Dedifferentiated amniotic fluid mesenchymal stem cell (primary cell): ENCODE results near the gene KIF23.

Experiments
- DNase-seq: peaks from one replicate; pipeline ENCODE4 v3.0.0-alpha.2; 2016; ENCODE audit errors: extremely low spot score

KIF23 gene

GRCh38 chr15:69465253-69465652, 51.1 kb downstream of the KIF23 start:
- DNase-seq: no peak

DNA sequence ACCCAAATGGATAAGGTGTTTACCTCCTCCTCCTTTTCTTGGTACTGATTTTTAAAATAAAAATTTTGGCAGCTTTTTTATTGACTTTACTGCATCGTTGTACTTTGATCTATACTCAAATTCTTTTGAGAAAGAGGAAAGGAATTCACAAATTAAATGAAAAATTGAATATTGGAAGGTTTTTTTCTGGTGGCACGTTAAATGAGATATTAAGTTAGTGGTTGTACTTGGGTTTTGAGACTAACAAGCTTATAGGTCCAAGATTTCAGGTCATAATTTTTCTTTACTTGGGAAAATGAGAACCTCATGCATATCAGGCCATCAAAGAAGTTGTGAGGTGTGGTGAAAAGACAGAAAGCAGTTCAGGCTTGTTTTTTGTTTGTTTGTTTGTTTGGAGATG, 52.6 kb downstream of the KIF23 start:
- DNase-seq: no peak

DNA sequence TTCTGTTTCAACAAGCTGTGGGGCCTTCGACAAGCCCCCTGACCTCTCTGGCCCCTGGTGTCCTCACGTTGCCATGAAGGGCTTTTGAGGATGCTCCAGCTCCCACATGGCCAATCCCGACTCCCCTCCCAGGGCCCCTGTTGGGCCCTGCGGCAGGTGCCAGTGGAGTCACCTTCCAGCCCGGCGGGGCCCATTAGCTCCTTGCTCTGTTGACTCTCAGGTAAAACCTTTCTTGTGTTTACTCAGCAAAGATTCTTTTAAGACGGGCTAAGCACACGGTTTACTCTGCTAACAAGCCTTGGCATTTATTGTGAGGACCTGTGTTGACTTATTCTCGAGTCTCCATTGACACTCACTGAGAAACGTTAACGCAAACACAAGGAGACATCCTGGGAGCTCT, 53.5 kb downstream of the KIF23 start:
- no peak for DNase-seq

DNA sequence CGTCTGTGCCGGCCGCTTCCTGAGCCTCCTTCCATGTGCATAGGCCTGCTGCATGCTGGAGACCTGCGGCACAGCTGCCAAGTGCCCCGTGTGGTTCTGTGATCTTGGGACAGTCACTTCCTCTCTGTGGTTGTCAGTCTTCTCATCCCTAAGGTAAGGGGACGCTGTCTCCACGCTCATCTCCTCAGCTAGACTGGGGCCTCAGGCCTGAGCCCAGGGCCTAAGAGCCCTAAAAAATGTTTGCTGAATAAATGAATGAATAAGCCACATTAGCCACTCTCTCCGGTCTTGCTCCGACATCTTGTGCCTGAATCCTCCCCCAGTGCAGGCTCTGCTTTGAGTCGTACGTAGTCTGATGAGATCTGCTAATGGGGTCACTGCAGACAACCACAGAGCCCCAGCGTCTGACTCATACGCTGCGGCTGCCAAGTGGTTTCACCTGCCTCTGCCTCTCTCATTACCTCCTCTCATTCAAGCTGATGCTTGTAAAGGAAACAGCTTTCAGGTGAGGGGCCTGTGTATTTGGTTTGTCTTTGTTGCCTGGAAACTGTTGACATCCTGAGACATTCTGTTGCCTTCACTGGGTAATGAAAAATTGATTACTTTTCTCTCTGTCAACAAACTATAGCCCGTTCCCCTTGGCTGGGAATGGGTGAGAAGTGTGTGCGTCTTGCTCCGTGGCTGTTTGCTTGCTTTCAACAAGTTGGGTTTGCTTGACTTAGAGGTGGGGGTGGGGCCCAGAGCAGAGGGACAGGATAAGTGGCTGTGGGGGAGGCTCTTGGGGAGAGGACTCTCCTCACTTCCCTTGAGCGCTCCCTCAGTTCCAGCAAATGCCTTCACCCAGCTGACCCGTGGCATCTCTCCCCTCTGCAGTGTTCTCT, 54.3 kb downstream of the KIF23 start:
- DNase-seq: no peak

DNA sequence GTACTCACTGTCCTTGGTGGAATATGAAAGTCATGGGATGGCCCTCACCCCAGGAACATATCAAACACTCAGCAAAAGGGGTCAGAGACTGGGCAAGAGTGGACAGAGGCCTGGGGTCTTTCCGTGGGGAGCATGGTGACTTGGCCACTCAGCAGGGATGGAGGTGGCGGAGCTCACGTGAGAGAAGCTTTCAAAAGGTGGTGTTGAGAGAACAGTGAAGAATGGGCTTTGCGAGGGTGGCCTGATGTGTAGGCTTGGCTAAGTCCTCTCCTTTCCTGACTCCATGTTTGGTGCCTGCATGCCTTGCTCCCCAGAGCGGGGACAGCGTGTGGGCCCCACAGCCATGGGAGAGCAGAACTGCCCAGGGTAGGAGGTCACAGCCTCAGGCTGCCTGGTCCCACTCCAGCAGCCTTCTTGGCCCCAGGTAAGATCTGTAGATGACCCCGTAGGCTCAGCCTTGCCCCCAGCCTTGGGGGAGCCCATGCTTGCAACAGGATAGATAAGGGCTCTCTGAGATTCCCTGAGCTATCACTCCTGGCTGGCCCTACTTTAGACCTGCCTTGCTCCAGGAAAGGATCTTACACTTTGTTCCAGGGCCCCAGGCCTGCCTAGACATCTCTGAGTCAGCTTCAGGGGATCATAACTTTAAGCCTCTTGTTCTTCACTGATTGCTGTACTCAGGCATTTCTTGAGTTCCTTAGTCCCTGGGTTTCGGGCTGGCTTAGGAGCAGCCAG, 55.5 kb downstream of the KIF23 start:
- DNase-seq: no peak

- DNase-seq: no peak
These were observed 57.9 kb downstream of the KIF23 start for GRCh38 chr15:69472046-69472445.

DNA sequence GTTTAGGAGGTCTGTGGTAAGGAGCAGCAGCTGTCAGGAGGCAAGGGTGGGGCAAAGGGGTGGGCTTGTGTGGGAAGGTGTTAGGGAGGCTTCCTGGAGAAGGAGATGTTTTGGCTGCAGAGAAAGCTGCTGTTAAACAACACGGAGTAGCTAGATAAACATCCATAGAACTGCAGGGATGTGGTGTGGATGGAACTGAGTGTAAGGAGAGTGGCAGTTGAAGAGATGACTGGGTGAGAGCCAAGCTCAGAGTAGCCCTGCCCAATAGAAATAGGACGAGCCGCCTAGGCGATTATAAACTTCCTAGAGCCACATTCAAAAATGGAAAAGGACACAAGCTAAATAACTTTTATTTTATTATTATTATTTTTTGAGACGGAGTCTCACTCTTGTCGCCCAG, 58.4 kb downstream of the KIF23 start:
- no peak for DNase-seq

GRCh38 chr15:69474291-69474690, 60.1 kb downstream of the KIF23 start:
- no peak for DNase-seq

GRCh38 chr15:69474846-69475455, 60.8 kb downstream of the KIF23 start:
- DNase-seq: no peak

GRCh38 chr15:69475769-69476358, 61.7 kb downstream of the KIF23 start:
- DNase-seq: peak; percentile 65

GRCh38 chr15:69476704-69477473, 62.7 kb downstream of the KIF23 start:
- no peak for DNase-seq

DNA sequence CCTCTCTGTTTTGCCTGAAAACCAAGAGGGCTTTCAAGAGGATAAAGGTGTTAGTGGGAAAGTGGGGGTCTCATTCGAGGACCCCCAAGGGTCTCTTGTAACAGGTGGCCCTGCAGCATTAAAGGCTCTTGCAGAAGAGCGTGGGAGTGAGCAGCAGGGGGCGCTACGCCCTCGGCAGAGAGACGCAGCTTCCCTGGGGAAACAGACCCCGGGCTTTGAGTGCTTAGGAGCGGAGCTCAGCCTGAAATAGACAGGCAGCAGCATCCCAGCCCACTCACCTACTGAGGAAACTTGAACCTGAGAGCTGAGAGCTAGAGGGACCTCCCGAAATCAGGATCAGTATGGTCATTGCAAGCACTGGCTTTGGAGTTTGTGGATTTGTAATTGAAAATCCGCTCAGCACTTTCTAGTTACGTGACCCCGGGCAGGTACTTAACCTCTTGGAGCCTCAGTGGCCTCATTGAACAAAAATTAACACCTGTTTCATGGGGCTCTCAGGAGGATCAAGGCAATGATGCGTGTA, 64.2 kb downstream of the KIF23 start:
- no peak for DNase-seq

DNA sequence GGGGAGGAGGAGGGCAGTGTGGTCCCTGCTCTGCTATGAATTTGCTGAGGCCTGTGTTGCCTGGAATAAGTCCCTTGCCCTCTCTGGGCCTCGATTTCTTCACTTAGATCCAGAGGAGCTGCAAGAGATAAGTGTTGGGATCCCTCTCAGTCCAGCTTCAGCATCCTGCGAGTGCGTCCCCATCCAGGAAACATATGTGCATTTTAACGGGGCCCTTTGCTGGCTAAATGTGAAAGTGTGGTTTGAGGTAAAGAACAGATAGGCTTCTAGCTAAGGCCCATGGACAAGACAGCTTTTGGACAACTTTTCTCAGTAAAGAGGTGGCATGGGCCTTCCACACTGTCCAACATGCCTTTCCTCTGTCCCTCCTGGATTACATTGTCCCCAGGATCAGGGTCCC, 64.9 kb downstream of the KIF23 start:
- no peak for DNase-seq

DNA sequence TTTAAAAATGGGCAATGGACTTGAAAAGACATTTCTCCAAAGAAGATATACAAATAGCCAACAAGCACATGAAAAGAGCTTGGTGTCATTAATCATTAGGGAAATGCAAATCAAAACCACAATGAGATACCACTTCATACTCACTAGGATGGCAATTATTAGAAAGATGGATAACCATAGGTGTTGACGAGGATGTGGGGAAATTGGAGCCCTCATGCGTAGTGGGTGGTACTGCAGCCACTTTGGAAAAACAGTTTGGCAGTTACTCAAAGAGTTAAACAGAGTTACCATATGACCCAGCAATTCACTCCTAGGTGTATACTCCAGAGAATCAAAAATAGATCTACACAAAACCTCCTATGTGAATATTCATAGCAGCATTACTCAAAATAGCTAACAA, 65.8 kb downstream of the KIF23 start:
- DNase-seq: no peak

DNA sequence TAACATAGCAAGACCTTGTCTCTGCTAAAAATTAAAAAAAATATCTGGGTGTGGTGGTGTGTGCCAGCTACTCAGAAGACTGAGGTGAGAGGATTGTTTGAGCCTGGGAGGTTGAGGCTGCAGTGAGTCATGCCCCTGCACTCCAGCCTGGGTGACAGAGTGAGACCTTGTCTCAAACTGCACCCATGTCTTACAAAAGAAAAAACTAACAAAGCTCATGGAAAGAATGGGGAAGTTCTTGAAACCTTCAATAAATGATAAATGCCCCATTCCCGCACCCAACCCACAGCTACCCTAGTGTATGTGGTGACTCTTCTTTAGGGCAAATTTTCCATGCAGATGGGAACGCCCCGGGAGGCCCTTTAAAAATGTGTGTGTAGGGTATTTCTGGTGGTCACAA, 66.8 kb downstream of the KIF23 start:
- DNase-seq: no peak

DNA sequence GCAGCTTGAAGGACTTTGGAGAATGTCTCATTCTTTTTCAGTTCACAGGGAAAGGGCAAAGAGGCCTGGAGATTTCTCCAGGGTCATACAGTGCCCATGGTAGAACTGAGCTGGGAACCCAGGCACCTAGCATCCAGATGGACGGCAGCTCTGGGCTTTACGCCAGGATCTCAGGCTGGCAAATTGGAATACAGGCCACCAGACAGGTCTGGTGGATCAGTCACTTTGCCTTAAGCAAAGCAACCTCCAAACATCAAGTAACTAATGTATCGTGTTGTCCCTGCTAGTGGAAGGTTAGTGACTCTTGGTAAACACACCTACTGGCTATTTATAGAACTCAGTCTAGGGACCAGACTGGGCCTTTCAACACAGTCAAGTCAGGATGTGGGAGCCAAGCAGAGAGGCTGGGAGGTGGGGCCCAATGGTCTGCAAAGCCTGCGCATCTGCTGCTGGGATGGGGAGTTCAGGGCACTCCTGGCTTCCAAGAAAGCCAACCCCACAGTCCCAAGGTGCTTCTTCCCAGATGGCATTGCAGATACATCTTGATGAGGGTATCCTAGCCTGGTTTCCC, 68.6 kb downstream of the KIF23 start:
- DNase-seq: no peak

GRCh38 chr15:69484837-69485236, 70.7 kb downstream of the KIF23 start:
- no peak for DNase-seq

DNA sequence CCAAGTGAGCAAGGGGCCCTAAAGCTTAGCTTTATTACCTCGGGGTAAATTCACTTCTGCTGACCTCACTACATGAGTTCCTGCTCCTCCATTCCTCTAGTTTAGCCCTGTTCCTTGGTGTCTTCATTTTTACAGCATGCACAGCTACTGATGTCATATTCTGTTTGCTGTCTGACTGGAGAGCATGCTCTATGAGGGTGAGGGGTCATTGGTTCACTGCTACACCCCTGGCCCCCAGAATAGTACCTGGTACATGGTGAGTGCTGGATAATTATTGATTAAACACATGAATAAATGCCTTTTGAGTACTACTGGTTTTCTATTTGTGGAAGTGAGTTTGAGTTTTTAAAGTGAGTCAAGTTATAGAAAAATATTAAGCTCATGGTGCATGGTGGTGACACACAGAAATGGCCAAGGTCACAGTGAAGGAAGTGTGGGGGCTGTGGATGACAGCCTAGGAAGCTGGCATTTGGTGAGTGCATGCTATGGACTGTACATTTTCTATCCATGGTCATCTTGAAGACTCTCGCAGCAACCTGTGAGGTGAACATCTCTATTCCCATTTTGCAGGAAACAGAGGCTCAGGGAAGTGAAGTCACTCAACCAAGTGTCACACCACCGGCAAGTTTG, 72.4 kb downstream of the KIF23 start:
- DNase-seq: no peak

- DNase-seq: no peak
These were observed 75.0 kb downstream of the KIF23 start for GRCh38 chr15:69489073-69489571.

- no peak for DNase-seq
These were observed 76.3 kb downstream of the KIF23 start for GRCh38 chr15:69490356-69491037.
